ENCODE results near the gene ARRB1.
"Not testable (repeated sequence)": the region's sequence is repeated elsewhere in the genome, so short reads cannot be mapped to it uniquely, and the experiment has no call there.

ARRB1 gene

GRCh38 chr11:75325713-75326438, 25.6 kb downstream of the ARRB1 start:
- peak; percentile 43 to 59 (median 53) for DNase-seq (ENCODE audit: low read depth in 2 of 3, low spot score in 1 of 3)

- no peak for DNase-seq (ENCODE audit: low read depth in 2 of 3, low spot score in 1 of 3)
These were observed 26.7 kb downstream of the ARRB1 start for GRCh38 chr11:75324740-75325139.

DNA sequence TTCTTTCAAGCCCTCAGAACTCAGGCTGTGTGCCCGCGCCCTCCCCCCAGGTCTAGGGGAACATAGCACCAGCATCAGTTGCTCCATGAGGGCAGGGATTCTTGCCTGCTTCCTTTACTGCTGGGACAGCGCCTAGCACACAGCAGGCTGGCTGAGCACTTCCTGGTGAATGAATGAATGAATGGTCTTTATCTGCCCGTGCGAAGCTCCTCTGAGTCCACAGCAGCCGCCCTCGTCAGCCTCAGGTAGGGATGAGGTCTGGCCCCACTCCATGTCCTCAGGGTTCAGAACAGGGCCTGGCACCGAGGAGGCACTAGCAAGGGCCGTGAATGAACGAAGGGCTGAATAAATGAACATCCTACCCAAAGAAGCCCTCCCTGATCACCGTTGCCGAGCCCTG, 27.3 kb downstream of the ARRB1 start:
- no peak for DNase-seq (ENCODE audit: low read depth in 2 of 3, low spot score in 1 of 3)

- DNase-seq (ENCODE audit: low read depth in 2 of 3, low spot score in 1 of 3) = no peak
These were observed 27.9 kb downstream of the ARRB1 start for GRCh38 chr11:75323609-75324008.

- DNase-seq (ENCODE audit: low read depth in 2 of 3, low spot score in 1 of 3) = no peak
These were observed 30.8 kb downstream of the ARRB1 start for GRCh38 chr11:75320643-75321042.

GRCh38 chr11:75320046-75320618, 31.3 kb downstream of the ARRB1 start:
- no peak for DNase-seq (ENCODE audit: low read depth in 2 of 3, low spot score in 1 of 3)

GRCh38 chr11:75319035-75319877, 32.2 kb downstream of the ARRB1 start:
- no peak for DNase-seq (ENCODE audit: low read depth in 2 of 3, low spot score in 1 of 3)

DNA sequence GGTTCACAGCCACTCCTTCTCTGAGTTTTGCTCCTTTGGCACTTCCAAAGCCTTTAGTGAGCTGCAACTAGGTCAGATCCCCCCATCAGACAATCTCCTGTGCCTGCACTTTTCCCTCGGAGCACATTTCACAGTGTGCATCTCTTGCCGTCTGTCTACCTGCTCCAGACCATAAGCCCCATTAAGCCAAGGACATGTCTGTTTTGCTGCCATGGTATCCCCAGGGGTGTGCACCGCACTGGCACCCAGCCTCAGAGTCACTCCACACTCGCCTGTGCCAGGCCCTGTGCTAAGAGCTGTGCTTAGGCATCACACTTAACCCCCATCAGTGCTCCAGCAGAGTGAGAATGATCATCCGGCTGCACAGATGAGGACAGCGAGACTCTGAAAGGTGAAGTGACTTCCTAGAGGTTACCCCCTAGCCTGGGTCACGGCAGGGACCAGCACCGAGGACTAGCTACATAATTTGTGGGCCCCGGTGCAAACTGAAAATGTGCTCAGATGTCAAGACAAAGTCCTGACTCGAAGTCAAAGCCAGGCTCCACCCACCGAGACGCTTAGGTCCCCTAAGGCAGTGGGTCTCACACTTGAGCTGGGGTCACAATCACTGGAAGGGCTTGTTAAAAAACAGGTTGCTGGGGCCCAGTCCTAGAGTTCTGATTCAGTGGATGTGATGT, 33.9 kb downstream of the ARRB1 start:
- DNase-seq (ENCODE audit: low read depth in 2 of 3, low spot score in 1 of 3) = no peak

DNA sequence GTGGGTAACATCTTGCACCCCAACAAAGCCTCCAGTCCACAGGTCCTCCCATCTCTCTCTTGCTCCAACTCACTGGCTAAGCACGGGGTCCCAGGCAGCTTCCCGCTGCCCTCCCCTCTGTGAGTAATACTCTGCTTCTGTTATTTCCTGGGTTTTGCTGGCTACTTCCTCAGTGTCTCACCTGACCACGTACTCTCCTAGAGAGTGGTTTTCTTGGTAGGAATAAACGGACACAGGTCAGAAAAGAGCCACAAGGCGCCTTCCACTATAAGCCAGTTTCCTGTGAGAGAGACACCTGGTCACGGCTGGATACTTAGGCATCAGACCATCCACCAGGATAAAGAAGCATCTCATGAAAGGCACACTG, 36.0 kb downstream of the ARRB1 start:
- no peak for DNase-seq (ENCODE audit: low read depth in 2 of 3, low spot score in 1 of 3)

DNA sequence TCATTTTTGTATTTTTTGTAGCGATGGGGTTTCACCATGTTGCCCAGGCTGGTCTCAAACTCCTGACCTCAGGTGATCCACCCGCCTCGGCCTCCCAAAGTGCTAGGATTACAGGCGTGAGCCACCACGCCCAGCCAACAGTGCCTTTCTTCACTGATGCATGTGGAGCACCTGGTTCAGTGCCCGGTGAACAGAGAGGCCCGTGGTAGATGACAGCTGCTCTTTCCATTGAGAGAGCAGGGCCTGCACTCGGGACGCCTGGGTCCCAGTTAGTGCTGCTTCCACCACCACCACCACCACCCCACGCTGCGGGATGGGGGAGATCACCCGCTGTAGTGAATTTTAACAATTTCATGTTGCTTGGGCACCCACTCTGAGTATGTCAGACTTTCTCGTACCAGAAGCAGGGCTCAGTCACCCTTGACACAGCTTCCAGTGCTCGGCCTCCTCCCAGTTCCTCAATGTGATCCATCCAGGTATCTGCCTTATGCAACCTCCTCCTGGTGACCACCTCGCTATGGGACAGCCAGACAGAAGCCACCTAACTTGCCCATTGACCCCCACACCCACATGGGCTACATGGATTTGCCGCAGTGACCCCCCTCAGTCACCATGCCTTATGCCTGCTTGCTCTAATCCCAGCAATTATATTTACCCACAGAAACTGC, 36.6 kb downstream of the ARRB1 start:
- no peak for DNase-seq (ENCODE audit: low read depth in 2 of 3, low spot score in 1 of 3)

DNA sequence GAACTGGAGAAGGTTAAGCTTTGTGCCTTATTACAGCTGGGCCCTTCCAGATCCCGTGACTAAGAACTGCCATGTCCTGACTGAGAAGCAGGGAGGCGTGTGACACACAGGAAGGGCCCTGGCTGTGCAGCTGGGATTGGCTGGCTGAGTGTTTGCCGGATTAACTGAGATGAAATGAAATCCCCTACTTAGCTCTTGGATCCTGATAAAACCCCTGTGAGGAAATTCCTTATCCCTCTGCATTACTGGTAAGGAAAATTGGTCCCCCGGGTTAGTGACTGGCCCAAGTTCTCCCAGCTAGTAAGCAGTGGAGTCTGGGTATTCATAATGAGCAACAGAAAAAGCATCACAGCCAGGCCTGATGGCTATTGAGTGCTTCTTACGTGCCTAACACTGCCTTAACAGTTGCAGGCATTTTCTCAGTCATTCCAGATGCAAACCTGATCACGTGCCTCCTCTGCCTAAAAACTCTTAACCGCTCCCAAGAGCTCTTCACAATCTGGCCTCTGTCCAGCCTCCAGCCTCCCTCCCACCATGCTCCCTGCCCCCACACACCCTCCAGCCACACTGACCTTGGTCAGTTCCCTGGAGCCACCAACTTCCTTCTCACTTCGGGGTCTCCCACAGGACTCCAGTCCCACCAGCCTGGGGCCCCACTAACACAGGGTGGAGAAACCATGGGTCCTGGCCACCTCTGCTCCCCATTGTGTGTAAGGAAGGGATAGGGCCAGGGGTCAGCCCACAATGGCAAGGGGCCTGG, 37.8 kb downstream of the ARRB1 start:
- DNase-seq (ENCODE audit: low read depth in 2 of 3, low spot score in 1 of 3) = no peak

DNA sequence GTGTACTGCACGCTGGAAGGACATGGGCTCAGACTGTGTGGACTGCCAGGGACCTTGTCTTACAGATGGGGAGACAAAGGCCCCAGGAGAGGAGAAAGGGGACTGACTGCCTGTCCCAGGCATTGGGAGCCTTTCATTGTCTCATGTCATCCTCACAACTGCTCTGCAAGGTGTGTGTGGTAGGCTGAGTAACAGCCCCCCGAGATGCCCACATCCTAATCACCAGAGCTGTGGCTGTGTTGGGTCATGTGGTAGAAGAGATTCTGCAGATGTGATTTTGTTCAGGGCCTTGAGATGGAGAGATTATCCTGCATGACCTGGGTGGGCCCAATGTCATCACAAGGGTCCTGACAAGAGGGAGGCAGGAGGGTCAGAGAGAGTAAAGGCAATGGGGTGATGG, 39.1 kb downstream of the ARRB1 start:
- no peak for DNase-seq (ENCODE audit: low read depth in 2 of 3, low spot score in 1 of 3)

- no peak for DNase-seq (ENCODE audit: low read depth in 2 of 3, low spot score in 1 of 3)
These were observed 39.6 kb downstream of the ARRB1 start for GRCh38 chr11:75311858-75312288.

DNA sequence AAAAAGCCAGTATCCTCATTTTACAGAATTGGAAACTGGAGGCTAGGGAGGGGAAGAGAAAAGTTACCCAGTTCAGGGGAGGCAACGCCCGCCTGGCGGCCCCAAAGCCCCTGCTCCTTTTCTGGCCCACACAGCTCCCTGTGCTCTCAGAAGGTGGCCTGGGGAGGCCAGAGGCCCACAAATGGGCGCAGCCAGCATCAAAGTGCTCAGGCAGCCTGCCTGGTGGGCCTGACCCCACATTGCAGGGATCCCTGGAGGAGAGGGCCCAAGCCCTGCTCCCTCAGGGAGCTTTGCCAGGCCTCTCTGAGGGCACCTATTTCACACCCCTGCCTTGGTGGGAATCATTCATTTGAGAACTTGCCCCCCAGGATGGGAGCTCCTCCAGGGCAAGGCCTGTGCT, 42.5 kb downstream of the ARRB1 start:
- no peak for DNase-seq (ENCODE audit: low read depth in 2 of 3, low spot score in 1 of 3)

GRCh38 chr11:75308116-75308515, 43.3 kb downstream of the ARRB1 start:
- no peak for DNase-seq (ENCODE audit: low read depth in 2 of 3, low spot score in 1 of 3)

- no peak for DNase-seq (ENCODE audit: low read depth in 2 of 3, low spot score in 1 of 3)
These were observed 44.4 kb downstream of the ARRB1 start for GRCh38 chr11:75307058-75307457.

- DNase-seq (ENCODE audit: low read depth in 2 of 3, low spot score in 1 of 3) = no peak
These were observed 44.9 kb downstream of the ARRB1 start for GRCh38 chr11:75306529-75306928.

- DNase-seq (ENCODE audit: low read depth in 2 of 3, low spot score in 1 of 3) = no peak
These were observed 45.5 kb downstream of the ARRB1 start for GRCh38 chr11:75305993-75306392.

GRCh38 chr11:75305452-75305851, 46.0 kb downstream of the ARRB1 start:
- DNase-seq (ENCODE audit: low read depth in 2 of 3, low spot score in 1 of 3) = no peak

GRCh38 chr11:75304941-75305340, 46.5 kb downstream of the ARRB1 start:
- DNase-seq (ENCODE audit: low read depth in 2 of 3, low spot score in 1 of 3) = not testable (repeated sequence)
